Thyroid gland (tissue), 4 donors: ENCODE results near the gene RNF14. TPM values are rescaled to one million over a fixed set of nuclear protein-coding genes. Genes with fewer than 3 reads are reported as not detected.

ENCODE experiments used
- DNase-seq, 2 donors: peaks; one replicate each; pipeline ENCODE4 v3.0.0-alpha.2; 2019
- H3K27ac ChIP-seq, 3 donors: fragments of 200-600 bp; sonication (generic); 1 replicate in 2 of 3; 2 replicates in 1 of 3; pipeline ENCODE4 v1.5.1; 2016 to 2019; ENCODE audit warnings: mild to moderate bottlenecking in 1 of 3, moderate library complexity in 1 of 3
- H3K27me3 ChIP-seq: fragments of 200-600 bp; sonication (generic); one replicate; pipeline ENCODE4 v1.5.1; 2019
- H3K36me3 ChIP-seq, 2 donors: fragments of 200-600 bp; sonication (generic); one replicate each; pipeline ENCODE4 v1.5.1; 2016 to 2019
- H3K4me1 ChIP-seq, 2 donors: fragments of 200-600 bp; sonication (generic); one replicate each; pipeline ENCODE4 v1.5.1; 2017 to 2019
- H3K4me3 ChIP-seq, 3 donors: fragments of 200-600 bp; sonication (generic); replicated peaks in 1 of 3; 1 replicate in 2 of 3; 2 replicates in 1 of 3; pipeline ENCODE4 v1.5.1; 2016; ENCODE audit warnings: mild to moderate bottlenecking in 1 of 3
- H3K9me3 ChIP-seq: fragments of 200-600 bp; sonication (generic); one replicate; pipeline ENCODE4 v1.5.1; 2017
- POLR2A ChIP-seq, 2 donors: fragments of 450-650 bp; IDR thresholded peaks; one replicate each; pipeline ENCODE4 v1.6.1; 2017; ENCODE audit warnings: antibody characterized with exemption in 2 of 2, mild to moderate bottlenecking in 2 of 2, moderate library complexity in 1 of 2
- WGBS, 2 donors: methylation state at CpG; one replicate each; pipeline ENCODE4 v1.1.5; 2017; 5-methylcytosine and 5-hydroxymethylcytosine counted together
- intact Hi-C: fragments of 100-400 bp; cut with DNase I; formaldehyde crosslinking; loops from one replicate; pipeline ENCODE4 v1.15.1; 2023
- total RNA-seq, 4 donors: library from RNA; depleted of rRNA; stranded (reverse); fragments of >200 nt; gene quantifications; one replicate each; pipeline ENCODE4 v1.2.3, GENCODE V29; 2016
- TF ChIP-seq, protein P1 (sequence below), 6 experiments: fragments of 200-600 bp in 3 of 6; fragments of 450-650 bp in 3 of 6; sonication (generic) in 3 of 6; IDR thresholded peaks; one replicate each; pipeline ENCODE4 v1.5.1; 2016 to 2019; ENCODE audit warnings: antibody characterized with exemption in 6 of 6, mild to moderate bottlenecking in 2 of 6, inconsistent platforms in 1 of 6, moderate library complexity in 1 of 6

The RNF14 gene
- total RNA-seq, 4 donors from 2014 or later: 52.5 to 69.7 (median 61.7) TPM

DNA sequence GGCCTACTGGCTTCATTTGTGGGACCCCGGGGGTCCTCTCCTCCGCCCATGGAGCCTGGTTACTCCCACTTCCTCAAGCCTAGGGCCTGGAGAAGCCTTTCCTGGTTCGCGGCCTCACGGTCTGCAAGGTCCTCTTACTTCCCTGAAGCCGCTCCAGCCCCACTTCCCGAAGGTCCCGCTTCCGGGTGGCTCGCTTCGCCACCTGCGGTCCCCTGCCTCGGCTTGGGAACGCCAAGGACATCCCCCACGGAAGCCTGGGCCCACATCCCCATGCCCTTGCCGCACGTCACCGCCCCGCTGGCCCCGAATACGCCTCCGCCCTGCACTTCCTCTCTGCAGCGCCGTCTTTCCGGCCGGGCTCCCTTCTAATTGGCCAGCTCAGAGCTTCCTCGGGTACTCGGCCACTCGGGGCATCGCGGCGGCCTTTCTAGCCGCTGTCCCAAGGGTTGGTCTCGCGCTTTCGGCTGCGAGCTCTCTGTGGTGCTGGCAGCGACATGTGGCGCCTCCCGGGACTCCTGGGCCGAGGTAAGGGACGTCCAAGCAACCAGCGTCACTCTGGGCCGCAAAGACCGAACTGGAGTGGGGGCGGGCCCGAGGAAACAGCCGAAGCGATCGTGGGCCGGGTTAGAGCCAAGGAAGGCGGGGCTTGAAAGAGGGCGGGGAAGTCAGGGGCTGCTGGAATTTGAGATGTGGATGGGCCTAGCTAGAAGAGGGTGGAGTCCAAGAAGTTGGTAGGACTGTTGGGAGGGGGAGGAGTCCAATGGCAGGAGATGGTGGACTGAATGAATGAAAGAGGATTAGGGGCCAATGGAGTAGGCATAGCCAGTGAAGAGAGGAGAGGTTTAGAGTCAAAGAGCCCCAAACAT, 45.2 kb upstream of the RNF14 start, which contains the start of gene DELE1:
DELE1 (plus strand) TSS at position 424 of the 866 bp plus-strand sequence; CDS start at position 495, 71 bp downstream.
- Histone ChIP-seq H3K27me3 (no peaks in the 10 kb centered on the region), H3K36me3 (peaks cover 33% of the 10 kb centered on the region in 2 donors), H3K4me3 (peak within 1 kb of the TSS; percentile 47 to 71 (median 51)), H3K4me1 (peaks cover 13 to 17% of the 10 kb centered on the region in 2 donors), H3K27ac (peak within 1 kb of the TSS; percentile 98), H3K9me3 (no peaks in the 10 kb centered on the region)
- TF ChIP-seq POLR2A (IDR thresholded peaks at IDR 0.05): peak; percentile 42 to 90
- TF ChIP-seq, protein P1, sequence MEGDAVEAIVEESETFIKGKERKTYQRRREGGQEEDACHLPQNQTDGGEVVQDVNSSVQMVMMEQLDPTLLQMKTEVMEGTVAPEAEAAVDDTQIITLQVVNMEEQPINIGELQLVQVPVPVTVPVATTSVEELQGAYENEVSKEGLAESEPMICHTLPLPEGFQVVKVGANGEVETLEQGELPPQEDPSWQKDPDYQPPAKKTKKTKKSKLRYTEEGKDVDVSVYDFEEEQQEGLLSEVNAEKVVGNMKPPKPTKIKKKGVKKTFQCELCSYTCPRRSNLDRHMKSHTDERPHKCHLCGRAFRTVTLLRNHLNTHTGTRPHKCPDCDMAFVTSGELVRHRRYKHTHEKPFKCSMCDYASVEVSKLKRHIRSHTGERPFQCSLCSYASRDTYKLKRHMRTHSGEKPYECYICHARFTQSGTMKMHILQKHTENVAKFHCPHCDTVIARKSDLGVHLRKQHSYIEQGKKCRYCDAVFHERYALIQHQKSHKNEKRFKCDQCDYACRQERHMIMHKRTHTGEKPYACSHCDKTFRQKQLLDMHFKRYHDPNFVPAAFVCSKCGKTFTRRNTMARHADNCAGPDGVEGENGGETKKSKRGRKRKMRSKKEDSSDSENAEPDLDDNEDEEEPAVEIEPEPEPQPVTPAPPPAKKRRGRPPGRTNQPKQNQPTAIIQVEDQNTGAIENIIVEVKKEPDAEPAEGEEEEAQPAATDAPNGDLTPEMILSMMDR (IDR thresholded peaks at IDR 0.05): peak in 3 of 6 experiments; percentile 7 to 19 (median 10)
- WGBS, 2 donors: 0% methylated on average over 46 to 48 of the region's 53 CpGs
- intact Hi-C loops: no loop called here
- peak; percentile 96 for DNase-seq

DNA sequence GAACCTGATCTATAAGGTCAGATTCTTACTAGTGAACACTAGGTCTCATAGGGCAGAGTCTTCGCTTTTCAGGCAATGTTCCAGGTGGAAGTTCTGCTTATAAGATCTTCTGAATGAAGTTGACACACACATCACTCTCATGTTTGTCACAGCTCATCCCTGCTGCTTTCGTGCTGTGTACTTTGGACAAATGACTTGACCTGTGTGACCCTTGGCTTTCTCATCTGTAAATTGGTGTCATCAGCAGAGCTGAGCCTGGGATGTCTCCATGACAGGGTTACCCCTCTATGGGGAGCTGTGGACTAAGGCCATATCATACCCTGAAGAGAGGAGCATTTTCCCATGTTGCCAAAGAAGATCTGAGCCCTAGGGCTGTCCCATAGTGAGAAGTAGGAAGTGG, 42.5 kb upstream of the RNF14 start:
- 85 to 92% methylated on average over 2 of the region's 2 CpGs for WGBS, 2 donors

DNA sequence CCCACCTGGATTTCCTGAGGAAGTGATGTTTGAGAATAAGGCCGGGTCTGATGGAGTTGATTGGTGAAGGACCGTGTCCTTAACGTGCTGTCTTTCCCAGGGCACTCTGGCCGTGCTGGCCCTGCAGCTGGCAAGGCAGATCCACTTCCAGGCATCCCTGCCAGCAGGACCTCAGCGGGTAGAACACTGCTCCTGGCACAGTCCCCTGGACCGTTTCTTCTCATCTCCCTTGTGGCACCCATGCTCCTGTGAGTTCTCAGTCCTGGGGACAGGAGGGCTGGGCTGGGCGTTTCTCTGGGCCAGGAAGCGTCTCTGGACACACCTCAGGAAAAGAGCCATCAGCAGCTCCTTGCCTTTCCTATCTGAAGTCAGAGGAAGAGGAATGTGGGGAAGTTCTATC, 40.9 kb upstream of the RNF14 start:
- peaks cover 9 to 12% of the 10 kb centered on the region in 2 donors for H3K4me1 ChIP-seq
- intact Hi-C loops: no loop called here
- H3K9me3 ChIP-seq: no peaks in the 10 kb centered on the region
- H3K4me3 ChIP-seq: no peak overlapping the region
- H3K27ac ChIP-seq: no peak overlapping the region
- no peak for DNase-seq
- WGBS, 2 donors: 74 to 87% methylated on average over 4 to 8 of the region's 8 CpGs
- H3K27me3 ChIP-seq: no peaks in the 10 kb centered on the region
- peaks cover 69 to 76% of the 10 kb centered on the region in 2 donors for H3K36me3 ChIP-seq
- TF ChIP-seq, protein P1 (IDR thresholded peaks at IDR 0.05): no peak
- no peak for TF ChIP-seq POLR2A (IDR thresholded peaks at IDR 0.05)

More for the DNA sequence above, 42.5 kb upstream of the RNF14 start:
- Histone ChIP-seq H3K27ac (no peak overlapping the region), H3K9me3 (no peaks in the 10 kb centered on the region), H3K36me3 (peaks cover 56 to 61% of the 10 kb centered on the region in 2 donors), H3K27me3 (no peaks in the 10 kb centered on the region), H3K4me1 (peaks cover 13 to 17% of the 10 kb centered on the region in 2 donors), H3K4me3 (no peak overlapping the region)
- TF ChIP-seq, protein P1 (IDR thresholded peaks at IDR 0.05): no peak
- TF ChIP-seq POLR2A (IDR thresholded peaks at IDR 0.05): no peak
- DNase-seq: no peak
- intact Hi-C loops: no loop called here

DNA sequence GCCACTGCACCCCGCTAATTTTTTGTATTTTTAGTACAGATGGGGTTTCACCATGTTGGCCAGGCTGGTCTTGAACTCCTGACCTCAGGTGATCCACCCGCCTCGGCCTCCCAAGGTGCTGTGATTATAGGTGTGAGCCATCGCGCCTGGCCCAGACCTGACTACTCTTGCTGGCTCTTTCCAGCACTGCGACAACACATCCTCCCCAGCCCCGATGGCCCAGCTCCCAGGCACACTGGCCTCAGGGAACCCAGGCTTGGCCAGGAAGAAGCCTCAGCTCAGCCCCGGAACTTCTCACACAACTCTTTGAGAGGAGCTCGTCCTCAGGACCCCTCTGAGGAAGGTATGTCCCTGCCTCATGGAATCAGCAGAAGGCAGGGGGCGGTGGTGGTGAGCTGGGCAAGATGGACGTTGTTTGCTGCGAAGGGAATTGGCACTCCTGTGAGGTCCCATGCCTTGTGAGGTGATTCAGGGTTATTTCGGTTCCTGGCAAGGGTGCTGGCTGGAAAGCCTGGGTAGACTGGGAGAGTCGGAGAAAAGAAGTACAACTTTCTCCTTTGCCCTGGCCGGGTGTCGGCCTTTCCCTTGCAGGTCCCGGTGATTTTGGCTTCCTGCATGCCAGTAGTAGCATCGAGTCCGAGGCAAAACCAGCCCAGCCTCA, 39.4 kb upstream of the RNF14 start:
- H3K4me1 ChIP-seq: peaks cover 1 to 5% of the 10 kb centered on the region in 2 donors
- no peaks in the 10 kb centered on the region for H3K9me3 ChIP-seq
- intact Hi-C loops: no loop called here
- no peaks in the 10 kb centered on the region for H3K27me3 ChIP-seq
- TF ChIP-seq POLR2A (IDR thresholded peaks at IDR 0.05): no peak
- H3K36me3 ChIP-seq: peaks cover 75 to 84% of the 10 kb centered on the region in 2 donors
- H3K27ac ChIP-seq: no peak overlapping the region
- DNase-seq: no peak
- no peak overlapping the region for H3K4me3 ChIP-seq
- 91 to 97% methylated on average over 17 to 19 of the region's 19 CpGs for WGBS, 2 donors

DNA sequence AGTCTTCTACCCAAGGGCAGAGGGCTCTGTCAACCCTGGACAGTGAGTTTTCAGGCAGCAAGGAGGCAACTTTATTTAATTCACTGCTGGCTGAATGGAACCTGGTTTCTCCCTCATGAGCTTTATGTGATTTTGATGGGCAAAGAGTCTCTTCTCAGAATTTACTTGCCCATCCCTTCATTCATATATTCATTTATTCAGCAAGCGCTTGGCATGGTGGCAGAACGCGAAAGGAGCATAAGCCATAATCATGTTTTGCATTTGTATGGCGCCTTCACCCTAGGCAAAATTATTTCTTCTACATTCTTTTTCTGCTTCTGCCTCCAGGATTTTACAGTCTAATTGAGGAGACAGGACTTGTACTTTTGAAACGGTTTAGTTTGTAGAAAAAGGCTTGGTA, 37.2 kb upstream of the RNF14 start:
- Histone ChIP-seq H3K9me3 (no peaks in the 10 kb centered on the region), H3K27me3 (no peaks in the 10 kb centered on the region), H3K4me1 (no peaks in the 10 kb centered on the region), H3K27ac (no peak overlapping the region), H3K4me3 (no peak overlapping the region), H3K36me3 (peaks cover 61 to 88% of the 10 kb centered on the region in 2 donors)
- DNase-seq: no peak
- TF ChIP-seq, protein P1 (IDR thresholded peaks at IDR 0.05): no peak
- TF ChIP-seq POLR2A (IDR thresholded peaks at IDR 0.05): no peak
- intact Hi-C loops: no loop called here
- 93 to 94% methylated on average over 5 of the region's 5 CpGs for WGBS, 2 donors
